ENCODE results near the gene CUBN. TPM values are rescaled to one million over a fixed set of nuclear protein-coding genes. Genes with fewer than 3 reads are reported as not detected.

The CUBN gene
- total RNA-seq, 1 donor from 2014 or later: 0.40 TPM

- DNase-seq (ENCODE audit: low read depth): no peak
Measured at GRCh38 chr10:17109046-17109445, 20.6 kb downstream of the CUBN start.

GRCh38 chr10:17106991-17107390 lies 22.6 kb downstream of the CUBN start:
- no peak for DNase-seq (ENCODE audit: low read depth)

- DNase-seq (ENCODE audit: low read depth): no peak
Measured at GRCh38 chr10:17101910-17102266, 27.7 kb downstream of the CUBN start.

- DNase-seq (ENCODE audit: low read depth): no peak
Measured at GRCh38 chr10:17101257-17101909, 28.2 kb downstream of the CUBN start.

- no peak for DNase-seq (ENCODE audit: low read depth)
Measured at GRCh38 chr10:17100586-17100985, 29.0 kb downstream of the CUBN start.

GRCh38 chr10:17098012-17098411 lies 31.6 kb downstream of the CUBN start:
- no peak for DNase-seq (ENCODE audit: low read depth)

GRCh38 chr10:17094844-17095243 lies 34.8 kb downstream of the CUBN start:
- no peak for DNase-seq (ENCODE audit: low read depth)

- DNase-seq (ENCODE audit: low read depth): no peak
Measured at GRCh38 chr10:17092986-17093803, 36.4 kb downstream of the CUBN start.

- no peak for DNase-seq (ENCODE audit: low read depth)
Measured at GRCh38 chr10:17092216-17092944, 37.2 kb downstream of the CUBN start.

- DNase-seq (ENCODE audit: low read depth): no peak
Measured at GRCh38 chr10:17088118-17088806, 41.3 kb downstream of the CUBN start.

GRCh38 chr10:17086865-17087367 lies 42.7 kb downstream of the CUBN start:
- no peak for DNase-seq (ENCODE audit: low read depth)

- DNase-seq (ENCODE audit: low read depth): no peak
Measured at GRCh38 chr10:17085011-17085725, 44.4 kb downstream of the CUBN start.

- DNase-seq (ENCODE audit: low read depth): no peak
Measured at GRCh38 chr10:17084258-17084657, 45.4 kb downstream of the CUBN start.

GRCh38 chr10:17081431-17081830 lies 48.2 kb downstream of the CUBN start:
- DNase-seq (ENCODE audit: low read depth): no peak

- no peak for DNase-seq (ENCODE audit: low read depth)
Measured at GRCh38 chr10:17077890-17078289, 51.7 kb downstream of the CUBN start.

- no peak for DNase-seq (ENCODE audit: low read depth)
Measured at GRCh38 chr10:17077346-17077781, 52.2 kb downstream of the CUBN start.

GRCh38 chr10:17076626-17077345 lies 52.8 kb downstream of the CUBN start:
- no peak for DNase-seq (ENCODE audit: low read depth)

- peak; percentile 57 for DNase-seq (ENCODE audit: low read depth)
Measured at GRCh38 chr10:17075533-17076359, 53.9 kb downstream of the CUBN start.

GRCh38 chr10:17074541-17074847 lies 55.1 kb downstream of the CUBN start:
- DNase-seq (ENCODE audit: low read depth): peak; percentile 45
